Endothelial cell of umbilical vein (primary cell): ENCODE measurements around the gene PKD2. TPM values are rescaled to one million over a fixed set of nuclear protein-coding genes. Genes with fewer than 3 reads are reported as not detected.

Experiments
- BruUV-seq: library from RNA; stranded (reverse); fragments of 400-500 nt; replicated peaks from 2 replicates; lab custom pipeline; 2021; lab: Mats Ljungman, UMichigan
- CTCF ChIA-PET: fragments of 300-600, 350-600 bp; sonication (Branson Sonifier 250); formaldehyde crosslinking; loops from one replicate; lab custom pipeline; 2021; ENCODE audit warnings: antibody characterized with exemption, inconsistent platforms; lab: Charles Lee
- POLR2A ChIA-PET: fragments of 300-600, 350-600 bp; sonication (Branson Sonifier 250); formaldehyde crosslinking; loops from one replicate; lab custom pipeline; 2021; ENCODE audit warnings: antibody characterized with exemption, inconsistent platforms; lab: Charles Lee
- DNase-seq: peaks from one replicate; pipeline ENCODE4 v3.0.0-alpha.2; 2011; ENCODE audit warnings: low read depth, low spot score
- FAIRE-seq: peaks from 2 replicates; lab custom pipeline; 2011; peaks lifted over from hg19 to GRCh38; lab: Jason Lieb, UNC
- H2AFZ ChIP-seq: 2 replicates; pipeline ENCODE4 v1.6.0; 2012; ENCODE audit warnings: low read depth, low read length, control low read depth, inconsistent platforms
- H3K27ac ChIP-seq: 2 replicates; pipeline ENCODE4 v1.5.1; 2011; ENCODE audit warnings: low read depth, mild to moderate bottlenecking, control low read depth, low read length, moderate library complexity; ENCODE audit not compliant: insufficient read depth
- H3K27me3 ChIP-seq, 2 experiments: 2 replicates each; pipeline versions ENCODE4 v1.6.0 to v1.6.1; 2011; ENCODE audit warnings: low read length in 2 of 2, mixed read lengths in 1 of 2; ENCODE audit not compliant: control insufficient read depth in 2 of 2, insufficient read depth in 2 of 2
- H3K36me3 ChIP-seq, 2 experiments: 2 replicates in 1 of 2; 3 replicates in 1 of 2; pipeline ENCODE4 v1.5.1; 2011; ENCODE audit warnings: low read length in 2 of 2, mild to moderate bottlenecking in 1 of 2, moderate library complexity in 1 of 2; ENCODE audit not compliant: control insufficient read depth in 2 of 2, insufficient read depth in 2 of 2; ENCODE audit errors: extremely low read depth in 1 of 2
- H3K4me1 ChIP-seq: 3 replicates; pipeline ENCODE4 v1.5.1; 2011; ENCODE audit warnings: mild to moderate bottlenecking, low read length; ENCODE audit not compliant: control insufficient read depth, insufficient read depth; ENCODE audit errors: extremely low read depth
- H3K4me2 ChIP-seq: 2 replicates; pipeline ENCODE4 v1.6.1; 2011; ENCODE audit warnings: low read length, control low read depth, mixed read lengths; ENCODE audit not compliant: insufficient read depth
- H3K4me3 ChIP-seq, 3 experiments: fragments of 200-600 bp in 1 of 3; sonication (generic), shearing (Covaris generic) in 1 of 3; replicated peaks in 1 of 3; 2 replicates each; pipeline ENCODE4 v1.5.1; 2011 to 2016; ENCODE audit warnings: control low read depth in 3 of 3, low read length in 3 of 3, mild to moderate bottlenecking in 2 of 3, inconsistent platforms in 1 of 3, low read depth in 1 of 3, moderate library complexity in 1 of 3; ENCODE audit not compliant: insufficient read depth in 1 of 3
- H3K79me2 ChIP-seq: 2 replicates; pipeline ENCODE4 v1.6.0; 2012; ENCODE audit warnings: low read length, inconsistent platforms; ENCODE audit not compliant: control insufficient read depth, insufficient read depth
- H3K9ac ChIP-seq: replicated peaks from 2 replicates; pipeline ENCODE3; 2011; ENCODE audit warnings: low read length, control low read depth; ENCODE audit not compliant: insufficient read depth; ENCODE audit errors: extremely low read depth
- H3K9me1 ChIP-seq: replicated peaks from 3 replicates; pipeline ENCODE4 v1.6.0; 2011; ENCODE audit warnings: mild to moderate bottlenecking, low read length; ENCODE audit not compliant: control insufficient read depth, insufficient read depth; ENCODE audit errors: extremely low read depth
- H3K9me3 ChIP-seq: replicated peaks from 2 replicates; pipeline ENCODE4 v1.5.1; 2012; ENCODE audit warnings: low read length, inconsistent platforms; ENCODE audit not compliant: control insufficient read depth, insufficient read depth
- H4K20me1 ChIP-seq: replicated peaks from 2 replicates; pipeline ENCODE3; 2011; ENCODE audit warnings: mild to moderate bottlenecking, low read length; ENCODE audit not compliant: control insufficient read depth, insufficient read depth; ENCODE audit errors: extremely low read depth
- CTCF ChIP-seq, 2 donors: IDR thresholded peaks; 1 replicate in 1 of 2; 2 replicates in 1 of 2; pipeline ENCODE4 v1.5.1; 2011; ENCODE audit warnings: low read length in 2 of 2, mild to moderate bottlenecking in 2 of 2, moderate library complexity in 2 of 2, control low read depth in 1 of 2, inconsistent platforms in 1 of 2, low read depth in 1 of 2; ENCODE audit not compliant: insufficient read depth in 1 of 2; ENCODE audit errors: extremely low read depth in 1 of 2
- EZH2 ChIP-seq: IDR thresholded peaks from 2 replicates; pipeline ENCODE4 v1.6.1; 2012; ENCODE audit warnings: borderline replicate concordance, low read depth, mild to moderate bottlenecking, moderate library complexity, low read length, inconsistent platforms; ENCODE audit not compliant: severe bottlenecking
- GATA2 ChIP-seq: IDR thresholded peaks from 2 replicates; pipeline ENCODE4 v1.7.0; 2011; ENCODE audit warnings: low read depth, mild to moderate bottlenecking, moderate library complexity, mixed read lengths, low read length; ENCODE audit not compliant: insufficient read length, insufficient read depth
- JUN ChIP-seq: IDR thresholded peaks from 2 replicates; pipeline ENCODE4 v1.6.1; 2011; ENCODE audit warnings: borderline replicate concordance, low read depth; ENCODE audit not compliant: insufficient read length, insufficient read depth
- dilution Hi-C: fragments of 300-500 bp; cut with MboI; formaldehyde crosslinking; loops from one replicate; pipeline ENCODE4 v1.15.0; 2019; ENCODE audit warnings: low sequenced_read_pairs; ENCODE audit not compliant: extremely low pct_ligation_motif_present
- intact Hi-C: fragments of 100-400 bp; cut with micrococcal nuclease; formaldehyde crosslinking; loops from one replicate; pipeline ENCODE4 v1.10.0; 2022
- polyA plus RNA-seq, 4 experiments: library from polyadenylated mRNA; depleted of rRNA in 3 of 4; stranded (reverse) in 3 of 4; unstranded in 1 of 4; fragments of >200 nt; gene quantifications; 2 replicates each; pipeline versions ENCODE4 v1.2.1 to v1.2.3, GENCODE V29; 2011 to 2012; ENCODE audit warnings: missing spikeins in 1 of 4
- total RNA-seq: library from RNA; stranded (reverse); gene quantifications from 2 replicates; pipeline ENCODE4 v1.2.3, GENCODE V29; 2021
- TF ChIP-seq, protein P1 (sequence below): IDR thresholded peaks from 2 replicates; pipeline ENCODE4 v1.6.1; 2011; ENCODE audit not compliant: insufficient read depth, insufficient read length

PKD2 gene
- total and polyA plus RNA-seq, 2 donors (not counting 3 experiments of a cell fraction or from before 2014, with no cell fraction given), result 23.1 to 27.0 TPM

- dilution Hi-C loops (no loop called here), intact Hi-C loops (no loop called here)
- DNase-seq (no peak), FAIRE-seq (no peak)
- H3K4me1 ChIP-seq, result peaks cover 18% of the 10 kb centered on the region
- H2AFZ ChIP-seq, result no peak overlapping the region
- CTCF ChIA-PET, result interaction anchor here (1.6 to 3.9 kb wide), 4 partner anchors 8 to 190 kb away, joined by 3 to 30 read pairs (median 10); no protein-coding TSS in a partner anchor
- no peak for TF ChIP-seq EZH2
- no peak for TF ChIP-seq CTCF (IDR thresholded peaks at IDR 0.05; ENCODE audit: extremely low read depth in 1 of 2, insufficient read depth in 1 of 2, low read depth in 1 of 2, low read length in 2 of 2)
- TF ChIP-seq, protein P1, sequence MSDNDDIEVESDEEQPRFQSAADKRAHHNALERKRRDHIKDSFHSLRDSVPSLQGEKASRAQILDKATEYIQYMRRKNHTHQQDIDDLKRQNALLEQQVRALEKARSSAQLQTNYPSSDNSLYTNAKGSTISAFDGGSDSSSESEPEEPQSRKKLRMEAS, result no peak
- no peak for TF ChIP-seq JUN
- no peak for TF ChIP-seq GATA2
- no TSS peak for BruUV-seq
- no peak overlapping the region for H3K9ac ChIP-seq
- H3K27me3 ChIP-seq, result no peaks in the 10 kb centered on the region
- POLR2A ChIA-PET, result interaction anchor here (0.6 kb wide), 1 partner anchor 12 kb away, joined by 3 read pairs; no protein-coding TSS in a partner anchor
- peaks cover 4 to 5% of the 10 kb centered on the region in 2 experiments for H3K36me3 ChIP-seq
- no peaks in the 10 kb centered on the region for H3K9me1 ChIP-seq
- H3K79me2 ChIP-seq, result peaks cover 23% of the 10 kb centered on the region
- no peaks in the 10 kb centered on the region for H3K9me3 ChIP-seq
- H3K27ac ChIP-seq, result no peak overlapping the region
- no peak overlapping the region for H3K4me2 ChIP-seq
- no peaks in the 10 kb centered on the region for H4K20me1 ChIP-seq
- H3K4me3 ChIP-seq, result no peak overlapping the region
Measured at GRCh38 chr4:88021824-88022223, 14.4 kb downstream of the PKD2 start.
